ENCODE results near the gene COG3.
"Not testable (repeated sequence)": the region's sequence is repeated elsewhere in the genome, so short reads cannot be mapped to it uniquely, and the experiment has no call there.

The COG3 gene, protein sequence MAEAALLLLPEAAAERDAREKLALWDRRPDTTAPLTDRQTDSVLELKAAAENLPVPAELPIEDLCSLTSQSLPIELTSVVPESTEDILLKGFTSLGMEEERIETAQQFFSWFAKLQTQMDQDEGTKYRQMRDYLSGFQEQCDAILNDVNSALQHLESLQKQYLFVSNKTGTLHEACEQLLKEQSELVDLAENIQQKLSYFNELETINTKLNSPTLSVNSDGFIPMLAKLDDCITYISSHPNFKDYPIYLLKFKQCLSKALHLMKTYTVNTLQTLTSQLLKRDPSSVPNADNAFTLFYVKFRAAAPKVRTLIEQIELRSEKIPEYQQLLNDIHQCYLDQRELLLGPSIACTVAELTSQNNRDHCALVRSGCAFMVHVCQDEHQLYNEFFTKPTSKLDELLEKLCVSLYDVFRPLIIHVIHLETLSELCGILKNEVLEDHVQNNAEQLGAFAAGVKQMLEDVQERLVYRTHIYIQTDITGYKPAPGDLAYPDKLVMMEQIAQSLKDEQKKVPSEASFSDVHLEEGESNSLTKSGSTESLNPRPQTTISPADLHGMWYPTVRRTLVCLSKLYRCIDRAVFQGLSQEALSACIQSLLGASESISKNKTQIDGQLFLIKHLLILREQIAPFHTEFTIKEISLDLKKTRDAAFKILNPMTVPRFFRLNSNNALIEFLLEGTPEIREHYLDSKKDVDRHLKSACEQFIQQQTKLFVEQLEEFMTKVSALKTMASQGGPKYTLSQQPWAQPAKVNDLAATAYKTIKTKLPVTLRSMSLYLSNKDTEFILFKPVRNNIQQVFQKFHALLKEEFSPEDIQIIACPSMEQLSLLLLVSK

DNA sequence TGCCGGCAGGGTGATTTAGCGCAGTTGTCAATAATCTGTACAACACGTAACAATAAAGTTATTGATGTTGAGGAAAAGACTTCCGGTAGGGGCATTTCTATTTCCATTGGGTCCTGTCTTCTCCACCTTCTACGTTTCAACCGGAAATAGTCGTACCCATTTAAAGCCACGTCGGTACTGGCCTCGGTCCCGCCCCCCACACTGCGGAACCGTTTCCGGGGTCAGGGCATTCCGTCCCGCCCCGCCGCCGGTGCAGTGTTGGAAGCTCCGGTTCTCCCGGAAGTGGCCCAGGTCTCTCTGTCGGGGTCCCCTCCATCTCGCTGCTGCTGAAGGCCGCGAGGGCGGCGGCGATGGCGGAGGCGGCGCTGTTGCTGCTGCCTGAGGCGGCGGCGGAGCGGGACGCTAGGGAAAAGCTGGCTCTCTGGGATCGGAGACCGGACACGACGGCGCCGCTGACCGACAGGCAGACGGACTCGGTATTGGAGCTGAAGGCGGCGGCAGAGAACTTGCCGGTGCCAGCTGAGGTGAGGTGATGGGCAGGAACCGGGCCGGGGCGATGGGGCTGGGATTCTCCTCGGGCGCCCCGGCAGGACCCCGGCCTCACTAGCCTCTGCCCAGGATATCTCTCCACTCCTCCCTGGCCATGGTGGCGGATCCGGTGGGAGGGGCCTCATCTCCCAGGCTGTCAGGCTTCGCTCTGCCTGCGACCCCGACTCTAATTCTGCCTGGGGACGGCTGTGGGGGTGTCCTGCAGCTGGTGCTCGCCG lies at the start of gene COG3:
TSS of gene COG3 (plus strand) at position 253 of the 767 bp plus-strand sequence. CDS start at position 351, 98 bp downstream.
- Histone ChIP-seq H3K4me3 (ENCODE audit: low read depth in 1 of 2, low read length in 1 of 2) (peak within 1 kb of the TSS; percentile 82 to 97), H3K4me1 (ENCODE audit: control insufficient read depth in 1 of 2, insufficient read depth in 1 of 2, low read depth in 1 of 2, low read length in 1 of 2) (peaks cover 15 to 37% of the 10 kb centered on the region in 2 experiments), H3K36me3 (no peaks in the 10 kb centered on the region), H3K9me3 (no peaks in the 10 kb centered on the region), H3K27me3 (no peaks in the 10 kb centered on the region), H3K27ac (peak within 1 kb of the TSS; percentile 91)
- TF ChIP-seq, protein P1, sequence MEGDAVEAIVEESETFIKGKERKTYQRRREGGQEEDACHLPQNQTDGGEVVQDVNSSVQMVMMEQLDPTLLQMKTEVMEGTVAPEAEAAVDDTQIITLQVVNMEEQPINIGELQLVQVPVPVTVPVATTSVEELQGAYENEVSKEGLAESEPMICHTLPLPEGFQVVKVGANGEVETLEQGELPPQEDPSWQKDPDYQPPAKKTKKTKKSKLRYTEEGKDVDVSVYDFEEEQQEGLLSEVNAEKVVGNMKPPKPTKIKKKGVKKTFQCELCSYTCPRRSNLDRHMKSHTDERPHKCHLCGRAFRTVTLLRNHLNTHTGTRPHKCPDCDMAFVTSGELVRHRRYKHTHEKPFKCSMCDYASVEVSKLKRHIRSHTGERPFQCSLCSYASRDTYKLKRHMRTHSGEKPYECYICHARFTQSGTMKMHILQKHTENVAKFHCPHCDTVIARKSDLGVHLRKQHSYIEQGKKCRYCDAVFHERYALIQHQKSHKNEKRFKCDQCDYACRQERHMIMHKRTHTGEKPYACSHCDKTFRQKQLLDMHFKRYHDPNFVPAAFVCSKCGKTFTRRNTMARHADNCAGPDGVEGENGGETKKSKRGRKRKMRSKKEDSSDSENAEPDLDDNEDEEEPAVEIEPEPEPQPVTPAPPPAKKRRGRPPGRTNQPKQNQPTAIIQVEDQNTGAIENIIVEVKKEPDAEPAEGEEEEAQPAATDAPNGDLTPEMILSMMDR (IDR thresholded peaks at IDR 0.05), result peak; percentile 14

DNA sequence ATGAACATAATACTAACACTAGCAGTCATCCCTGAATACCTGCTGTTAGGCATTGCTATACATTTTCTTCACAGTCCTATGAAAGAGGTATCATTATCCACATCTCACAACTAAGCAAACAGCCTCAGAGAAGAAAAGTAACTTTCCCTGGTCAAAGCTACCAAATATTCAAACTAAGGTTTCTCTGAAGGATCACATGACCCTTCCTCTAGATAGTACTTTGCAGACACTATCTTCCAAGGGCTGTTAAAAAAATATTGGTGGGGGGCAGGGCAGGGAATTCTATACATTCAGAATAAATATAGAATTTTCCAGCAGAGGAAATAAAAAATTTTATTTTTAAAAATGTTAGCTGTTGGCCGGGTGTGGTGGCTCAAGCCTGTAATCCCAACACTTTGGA lies 49.6 kb upstream of the COG3 start:
- Histone ChIP-seq H3K4me3 (ENCODE audit: low read depth in 1 of 2, low read length in 1 of 2) (no peak overlapping the region), H3K27ac (peak overlapping the region; percentile 69), H3K27me3 (no peaks in the 10 kb centered on the region), H3K9me3 (no peaks in the 10 kb centered on the region), H3K36me3 (no peaks in the 10 kb centered on the region), H3K4me1 (ENCODE audit: control insufficient read depth in 1 of 2, insufficient read depth in 1 of 2, low read depth in 1 of 2, low read length in 1 of 2) (peaks cover 25 to 62% of the 10 kb centered on the region in 2 experiments)
- TF ChIP-seq, protein P1 (IDR thresholded peaks at IDR 0.05), result no peak

DNA sequence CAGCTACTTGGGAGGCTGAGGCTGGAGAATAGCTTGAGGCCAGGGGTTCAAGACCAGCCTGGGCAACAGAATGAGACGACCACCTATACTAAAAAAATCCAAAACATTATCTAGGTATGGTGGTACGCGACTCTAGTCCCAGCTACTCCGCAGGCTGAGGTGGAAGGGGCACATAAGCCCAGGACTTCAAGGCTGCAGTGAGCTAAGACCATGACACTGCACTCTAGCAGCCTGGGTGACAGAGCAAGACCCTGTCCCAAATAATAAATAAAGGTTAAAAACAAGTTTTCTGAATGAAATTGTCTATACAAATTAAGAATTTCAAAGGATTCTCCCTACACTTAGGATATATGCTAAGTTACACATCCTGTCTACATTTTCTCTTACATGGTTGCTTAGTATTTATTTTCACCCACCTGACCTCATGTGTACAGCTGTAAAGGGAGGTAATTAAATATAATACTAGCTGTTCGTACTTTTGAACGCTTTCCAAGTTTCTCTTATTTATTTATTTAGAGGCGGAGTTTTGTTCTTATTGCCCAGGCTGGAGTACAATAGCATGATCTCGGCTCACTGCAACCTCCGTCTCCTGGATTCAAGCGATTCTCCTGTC lies 48.1 kb upstream of the COG3 start:
- H3K9me3 ChIP-seq, result no peaks in the 10 kb centered on the region
- peak overlapping the region; percentile 85 for H3K27ac ChIP-seq
- H3K36me3 ChIP-seq, result no peaks in the 10 kb centered on the region
- peak overlapping the region; percentile 70 to 78 for H3K4me3 ChIP-seq (ENCODE audit: low read depth in 1 of 2, low read length in 1 of 2)
- TF ChIP-seq, protein P1 (IDR thresholded peaks at IDR 0.05), result no peak
- H3K4me1 ChIP-seq (ENCODE audit: control insufficient read depth in 1 of 2, insufficient read depth in 1 of 2, low read depth in 1 of 2, low read length in 1 of 2), result peaks cover 25 to 52% of the 10 kb centered on the region in 2 experiments
- H3K27me3 ChIP-seq, result no peaks in the 10 kb centered on the region

DNA sequence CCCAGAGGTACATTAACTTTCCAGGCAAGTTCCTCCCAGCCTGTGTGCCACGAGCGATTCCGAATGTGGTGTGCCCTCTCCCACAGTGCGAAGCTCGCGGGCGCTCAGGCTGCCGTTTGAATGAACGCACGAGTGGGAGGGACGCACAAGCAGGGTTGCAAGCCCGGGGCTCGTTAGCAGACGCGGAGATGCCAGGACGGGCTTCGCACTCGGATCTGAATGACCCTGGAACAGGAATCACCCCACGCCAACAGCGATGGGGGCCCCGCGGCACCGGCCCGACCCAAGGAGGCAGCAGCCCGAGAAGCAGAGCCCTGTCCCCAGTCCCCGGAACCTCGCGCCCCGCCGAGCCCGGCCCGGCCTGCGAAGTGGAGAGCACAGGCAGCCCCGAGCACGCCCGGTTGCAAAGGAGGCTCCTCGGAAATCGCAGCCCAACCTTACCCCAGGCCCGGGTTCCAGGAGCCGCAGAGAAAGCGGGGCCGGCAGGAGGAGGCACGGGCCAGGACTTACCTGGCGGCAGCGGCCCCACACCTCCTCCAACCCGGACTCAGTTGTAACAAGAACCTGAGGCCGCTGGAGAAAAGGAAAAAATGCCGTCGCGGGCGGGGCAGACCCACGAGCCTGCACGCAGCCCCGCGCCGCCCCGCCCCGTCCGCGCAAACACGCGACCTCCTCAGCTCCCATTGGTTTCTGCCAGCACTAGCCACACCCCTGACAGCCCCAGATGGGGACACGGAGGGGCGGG lies 46.8 kb upstream of the COG3 start, which contains the start of gene SLC25A30:
TSS of gene SLC25A30 (minus strand) at position 584 of the 745 bp plus-strand sequence. CDS start 6,948 bp downstream, outside the sequence.
- Histone ChIP-seq H3K4me3 (ENCODE audit: low read depth in 1 of 2, low read length in 1 of 2) (peak within 1 kb of the TSS; percentile 70 to 78), H3K27me3 (no peaks in the 10 kb centered on the region), H3K4me1 (ENCODE audit: control insufficient read depth in 1 of 2, insufficient read depth in 1 of 2, low read depth in 1 of 2, low read length in 1 of 2) (peaks cover 19 to 39% of the 10 kb centered on the region in 2 experiments), H3K27ac (peak within 1 kb of the TSS; percentile 85), H3K36me3 (no peaks in the 10 kb centered on the region), H3K9me3 (no peaks in the 10 kb centered on the region)
- TF ChIP-seq, protein P1 (IDR thresholded peaks at IDR 0.05), result no peak

DNA sequence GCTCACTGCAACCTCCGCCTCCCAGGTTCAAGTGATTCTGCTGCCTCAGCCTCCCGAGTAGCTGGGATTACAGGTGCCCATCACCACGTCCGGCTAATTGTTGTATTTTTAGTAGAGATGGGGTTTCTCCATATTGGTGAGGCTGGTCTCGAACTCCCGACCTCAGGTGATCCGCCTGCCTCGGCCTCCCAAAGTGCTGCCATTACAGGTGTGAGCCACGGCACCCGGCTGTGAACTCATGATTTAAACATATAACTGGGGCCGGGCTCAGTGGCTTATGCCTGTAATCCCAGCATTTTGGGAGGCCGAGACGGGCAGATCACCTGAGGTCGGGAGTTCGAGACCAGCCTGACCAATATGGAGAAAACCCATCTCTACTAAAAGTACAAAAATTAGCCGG lies 45.4 kb upstream of the COG3 start:
- H3K9me3 ChIP-seq; H3K27ac ChIP-seq; H3K36me3 ChIP-seq; H3K27me3 ChIP-seq; H3K4me3 ChIP-seq (ENCODE audit: low read depth in 1 of 2, low read length in 1 of 2): not testable (repeated sequence)
- H3K4me1 ChIP-seq (ENCODE audit: control insufficient read depth in 1 of 2, insufficient read depth in 1 of 2, low read depth in 1 of 2, low read length in 1 of 2), result peaks cover 19 to 34% of the 10 kb centered on the region in 2 experiments
